GM10266 (cell line): ENCODE results near the gene STX11.

Experiments used
- DNase-seq: peaks from one replicate; pipeline ENCODE4 v3.0.0; 2012; ENCODE audit errors: extremely low spot score
- CTCF ChIP-seq: IDR thresholded peaks from 2 replicates; pipeline ENCODE4 v1.5.1; 2012; ENCODE audit warnings: mild to moderate bottlenecking, low read depth; ENCODE audit not compliant: control insufficient read depth, insufficient read depth; ENCODE audit errors: missing control alignments

The STX11 gene

GRCh38 chr6:144150710-144151657 lies 667 bp downstream of the STX11 start:
- peak; percentile 72 for DNase-seq
- TF ChIP-seq CTCF = peak; percentile 32

GRCh38 chr6:144152334-144152900 lies 2.1 kb downstream of the STX11 start:
- no peak for TF ChIP-seq CTCF
- no peak for DNase-seq

GRCh38 chr6:144153260-144153659 lies 2.9 kb downstream of the STX11 start:
- peak; percentile 28 for DNase-seq
- TF ChIP-seq CTCF = no peak

- DNase-seq = no peak
- TF ChIP-seq CTCF = no peak
Observed at GRCh38 chr6:144153971-144154370, 3.7 kb downstream of the STX11 start.

- no peak for TF ChIP-seq CTCF
- DNase-seq = peak; percentile 73
Observed at GRCh38 chr6:144155529-144155928, 5.2 kb downstream of the STX11 start.

DNA sequence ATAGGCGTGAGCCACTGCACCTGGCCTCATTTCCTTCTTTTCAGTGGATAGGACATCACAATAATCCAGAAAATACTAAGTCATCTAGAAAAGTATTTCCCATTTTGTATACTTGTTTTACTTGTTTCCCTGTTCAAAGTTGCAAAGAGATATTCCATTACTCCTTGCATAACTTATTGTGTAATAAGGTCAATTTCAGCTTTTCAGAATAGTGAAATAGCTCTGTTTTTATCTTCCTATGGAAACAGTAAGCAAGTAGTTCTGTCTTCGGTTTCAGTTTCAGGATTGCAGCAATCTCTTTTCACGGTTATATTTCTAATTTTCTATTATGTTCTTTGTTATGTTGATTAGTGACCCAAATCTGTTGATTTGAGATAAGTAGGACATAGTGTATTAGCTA lies 6.0 kb downstream of the STX11 start:
- no peak for TF ChIP-seq CTCF
- peak; percentile 25 for DNase-seq

GRCh38 chr6:144156991-144157390 lies 6.7 kb downstream of the STX11 start:
- no peak for DNase-seq
- no peak for TF ChIP-seq CTCF
